GM21447 (cell line): ENCODE measurements around the gene GHRL.

Experiments used
- ATAC-seq: cut with Tn5 transposase; IDR thresholded peaks from one replicate; pipeline ENCODE4 v1.9.1; 2021; ENCODE audit not compliant: unreplicated experiment

Gene GHRL

DNA sequence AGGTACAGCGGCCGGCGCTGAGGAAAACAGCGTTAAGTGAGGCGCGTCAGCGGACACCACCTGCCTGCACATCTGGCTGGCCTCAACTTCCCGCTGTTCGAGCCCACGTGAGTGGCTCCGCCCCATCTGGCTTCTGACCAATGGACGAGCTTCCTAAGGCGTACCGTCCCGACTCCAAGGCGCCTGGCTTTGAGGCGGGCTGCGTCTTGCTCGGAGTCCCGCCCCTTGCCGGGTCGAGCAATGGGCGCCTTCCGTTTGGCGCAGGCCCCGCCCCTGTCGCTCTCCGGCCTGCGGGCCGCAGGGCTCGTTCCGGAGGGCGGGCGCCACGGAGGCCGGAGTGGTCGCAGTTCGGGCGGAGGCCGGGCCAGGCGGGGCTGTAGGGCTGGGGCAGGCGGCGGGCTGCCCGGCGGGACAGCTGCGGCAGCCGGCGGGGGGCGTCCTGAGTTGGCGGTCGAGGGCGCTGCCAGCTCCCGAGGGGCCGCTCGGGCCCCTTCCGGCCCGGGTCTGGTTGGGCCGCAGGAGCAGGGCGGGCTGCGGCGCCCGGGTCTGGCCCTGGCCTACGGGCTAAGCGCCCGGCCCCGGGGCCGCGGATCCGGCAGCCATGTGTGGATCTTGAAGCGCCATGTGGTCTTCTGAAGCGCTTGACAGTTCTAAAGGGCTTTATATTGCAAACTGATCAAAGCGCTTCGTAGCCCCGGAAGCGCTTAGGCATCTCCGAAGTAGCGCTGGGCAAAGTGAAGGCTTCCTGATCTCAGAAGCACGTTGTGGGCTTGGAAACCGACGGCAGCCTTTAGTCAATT, 44.4 kb downstream of the GHRL start, which contains the start of gene TATDN2:
TSS of gene TATDN2 (plus strand) at position 276 of the 800 bp plus-strand sequence. CDS start 742 bp downstream, outside the sequence.
- ATAC-seq: peak; percentile 89

- no peak for ATAC-seq
These were observed 45.0 kb downstream of the GHRL start for GRCh38 chr3:10247679-10248183.

DNA sequence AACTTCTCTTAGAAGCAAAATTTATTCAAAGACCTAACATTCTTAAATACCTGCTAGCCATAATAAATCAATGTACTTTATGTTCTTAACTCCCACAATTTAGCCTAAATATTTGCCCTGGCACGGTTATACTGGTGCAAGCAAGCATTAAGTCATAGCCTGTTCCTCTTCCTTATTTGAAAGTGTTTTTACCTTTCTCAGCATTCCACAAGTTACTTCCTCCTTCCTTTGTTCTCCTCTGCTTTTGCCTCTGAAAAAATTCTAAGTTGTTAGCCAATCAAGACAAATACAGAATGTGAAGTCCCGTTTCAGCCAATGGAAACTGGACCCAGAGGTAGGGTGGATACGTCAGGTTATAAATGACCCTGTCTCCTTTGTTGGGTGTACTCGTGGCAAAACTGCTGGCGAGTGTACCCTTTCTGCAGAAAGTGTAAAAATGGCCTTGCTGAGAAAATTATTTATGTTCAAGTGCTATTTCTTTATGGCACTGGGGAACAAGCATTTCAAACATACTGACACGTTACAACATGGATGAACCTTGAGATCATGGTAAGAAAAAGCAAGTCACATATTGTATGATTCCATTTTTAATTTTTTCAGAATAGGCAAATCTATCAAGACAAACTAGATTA, 47.5 kb downstream of the GHRL start:
- ATAC-seq: no peak

DNA sequence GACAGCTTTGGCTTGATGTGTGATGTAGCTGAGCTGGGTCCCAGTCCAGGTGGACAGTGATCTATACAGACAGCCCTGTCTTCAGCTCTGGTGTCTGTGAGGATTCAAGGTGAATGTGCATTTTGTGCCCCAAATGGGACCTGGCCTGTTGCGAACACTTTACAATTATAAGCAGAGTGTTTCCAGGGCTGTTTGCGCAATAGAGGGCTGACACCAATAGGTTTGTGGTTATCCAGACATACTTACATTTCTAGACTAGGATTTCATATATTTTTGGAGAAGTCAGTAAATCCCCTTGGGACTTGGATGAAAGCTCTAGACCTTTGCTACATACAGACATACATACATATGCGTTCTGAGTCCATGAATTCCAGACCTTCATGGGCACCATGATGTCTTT, 48.7 kb downstream of the GHRL start:
- ATAC-seq: no peak

DNA sequence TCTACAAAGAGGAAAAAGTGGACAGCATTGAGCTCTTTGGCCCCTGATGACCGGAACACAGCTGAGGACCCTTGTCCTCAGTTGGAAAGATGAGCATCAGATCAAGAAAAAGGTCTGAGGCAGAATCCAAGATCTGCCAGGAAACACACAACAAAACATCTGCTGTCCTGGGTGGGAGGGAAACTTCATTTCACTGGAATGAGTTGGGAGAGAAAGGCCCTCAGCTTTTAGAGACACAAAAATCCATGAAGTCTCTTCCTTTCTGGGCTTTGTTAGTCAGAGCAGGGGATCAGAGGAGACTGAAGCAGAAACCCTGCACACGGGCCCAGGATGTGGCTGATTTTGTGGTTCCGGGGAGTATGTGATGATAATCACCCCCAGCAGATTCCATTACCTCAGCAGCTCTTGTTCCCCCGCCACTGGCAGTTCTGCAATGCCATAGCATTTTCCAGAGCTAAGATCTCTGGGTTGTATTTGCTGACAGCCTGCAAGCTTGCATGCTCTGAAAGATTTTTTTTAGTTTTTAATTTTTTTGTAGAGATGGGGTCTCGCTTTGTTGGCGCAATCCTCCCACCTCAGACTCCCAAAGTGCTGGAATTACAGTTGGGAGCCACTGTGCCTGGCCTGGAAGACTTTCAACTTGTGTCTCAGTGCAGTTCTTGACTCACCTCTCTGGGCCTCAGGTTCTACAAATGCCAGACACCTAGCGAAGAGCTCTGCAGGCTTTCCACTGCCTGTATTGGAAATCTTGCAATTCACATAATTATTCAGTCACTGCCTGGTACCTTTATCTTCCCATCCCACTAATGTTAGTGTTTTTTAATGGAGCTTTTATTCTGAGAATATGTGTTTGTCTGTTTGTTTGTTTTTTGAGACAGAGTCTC, 50.3 kb downstream of the GHRL start:
- ATAC-seq: no peak

DNA sequence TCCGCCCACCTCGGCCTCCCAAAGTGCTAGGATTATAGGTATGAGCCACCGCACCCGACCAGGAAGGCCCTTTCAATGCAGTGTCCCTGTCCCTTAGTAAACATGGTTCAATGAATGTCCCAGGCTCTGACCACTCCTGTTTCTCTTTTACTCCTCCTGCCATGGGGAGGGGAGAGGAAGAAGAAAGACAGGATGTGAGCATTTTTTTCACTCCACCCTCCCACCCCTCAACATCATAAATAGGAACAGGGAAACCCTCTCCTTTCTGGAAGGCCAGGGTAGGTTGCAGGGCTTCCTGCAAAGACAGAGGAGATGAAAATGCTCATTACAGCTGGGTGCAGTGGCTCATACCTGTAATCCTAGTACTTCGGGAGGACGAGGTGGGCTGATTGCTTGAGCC, 51.9 kb downstream of the GHRL start:
- ATAC-seq: no peak

DNA sequence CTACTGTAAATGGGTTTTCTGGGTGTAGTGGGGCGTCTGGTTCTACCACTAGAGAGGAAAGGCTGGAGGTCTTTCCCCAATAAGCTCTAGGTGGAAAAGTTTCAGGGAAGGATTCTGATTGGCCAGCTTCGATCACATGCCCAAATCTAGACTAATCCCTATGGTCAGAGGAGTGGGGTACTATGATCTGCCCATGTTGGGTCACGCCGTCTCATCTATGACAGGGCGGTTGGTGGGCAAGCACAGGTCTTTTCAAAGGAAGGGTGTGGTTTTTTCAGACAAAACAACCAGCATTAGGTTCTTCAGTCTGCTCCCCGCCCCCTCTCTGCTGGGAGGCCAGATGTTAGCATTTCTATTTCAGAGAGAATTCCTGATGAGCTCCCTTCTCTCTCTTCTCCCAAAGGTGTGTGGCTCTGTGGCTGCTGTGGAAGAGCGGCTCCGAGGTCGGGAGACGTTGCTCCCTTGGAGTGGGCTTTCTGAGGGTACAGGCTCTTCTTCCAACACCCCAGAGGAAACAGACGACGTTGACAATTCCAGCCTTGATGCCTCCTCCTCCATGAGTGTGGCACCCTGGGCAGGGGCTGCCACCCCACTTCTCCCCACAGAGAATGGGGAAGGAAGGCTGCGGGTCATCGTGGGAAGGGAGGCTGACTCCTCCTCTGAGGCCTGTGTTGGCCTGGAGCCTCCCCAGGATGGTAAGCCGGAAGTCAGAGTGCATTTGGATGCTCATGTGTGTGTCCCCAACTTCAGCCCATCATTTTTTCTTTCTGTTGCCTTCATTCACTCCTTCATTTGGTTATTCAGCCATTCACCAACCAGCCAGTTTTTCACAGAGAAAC, 54.2 kb downstream of the GHRL start:
- ATAC-seq: no peak
